AG04449 (cell line): ENCODE results near the gene ATPAF1.

Experiments
- CTCF ChIA-PET: fragments of 350-600 bp; formaldehyde crosslinking; extraction: SDS; loops from one replicate; lab custom pipeline; 2021; ENCODE audit warnings: antibody characterized with exemption; lab: Yijun Ruan, JAX
- POLR2A ChIA-PET: fragments of 400-600, 350-600 bp; formaldehyde crosslinking; extraction: SDS; loops from one replicate; lab custom pipeline; 2020; ENCODE audit warnings: antibody characterized with exemption, inconsistent platforms; lab: Yijun Ruan, JAX
- DNase-seq: peaks from one replicate; pipeline ENCODE4 v3.0.0-alpha.2; 2010; ENCODE audit warnings: low read depth, low spot score
- H3K4me3 ChIP-seq: 2 replicates; pipeline ENCODE4 v1.5.1; 2011; ENCODE audit warnings: low read depth, mild to moderate bottlenecking, control low read depth, low read length
- TF ChIP-seq, protein P1 (sequence below): IDR thresholded peaks from one replicate; pipeline ENCODE4 v1.5.1; 2011; ENCODE audit warnings: mild to moderate bottlenecking, moderate library complexity, low read length, control low read depth, inconsistent platforms; ENCODE audit not compliant: insufficient read depth; ENCODE audit errors: missing control alignments

ATPAF1 gene

DNA sequence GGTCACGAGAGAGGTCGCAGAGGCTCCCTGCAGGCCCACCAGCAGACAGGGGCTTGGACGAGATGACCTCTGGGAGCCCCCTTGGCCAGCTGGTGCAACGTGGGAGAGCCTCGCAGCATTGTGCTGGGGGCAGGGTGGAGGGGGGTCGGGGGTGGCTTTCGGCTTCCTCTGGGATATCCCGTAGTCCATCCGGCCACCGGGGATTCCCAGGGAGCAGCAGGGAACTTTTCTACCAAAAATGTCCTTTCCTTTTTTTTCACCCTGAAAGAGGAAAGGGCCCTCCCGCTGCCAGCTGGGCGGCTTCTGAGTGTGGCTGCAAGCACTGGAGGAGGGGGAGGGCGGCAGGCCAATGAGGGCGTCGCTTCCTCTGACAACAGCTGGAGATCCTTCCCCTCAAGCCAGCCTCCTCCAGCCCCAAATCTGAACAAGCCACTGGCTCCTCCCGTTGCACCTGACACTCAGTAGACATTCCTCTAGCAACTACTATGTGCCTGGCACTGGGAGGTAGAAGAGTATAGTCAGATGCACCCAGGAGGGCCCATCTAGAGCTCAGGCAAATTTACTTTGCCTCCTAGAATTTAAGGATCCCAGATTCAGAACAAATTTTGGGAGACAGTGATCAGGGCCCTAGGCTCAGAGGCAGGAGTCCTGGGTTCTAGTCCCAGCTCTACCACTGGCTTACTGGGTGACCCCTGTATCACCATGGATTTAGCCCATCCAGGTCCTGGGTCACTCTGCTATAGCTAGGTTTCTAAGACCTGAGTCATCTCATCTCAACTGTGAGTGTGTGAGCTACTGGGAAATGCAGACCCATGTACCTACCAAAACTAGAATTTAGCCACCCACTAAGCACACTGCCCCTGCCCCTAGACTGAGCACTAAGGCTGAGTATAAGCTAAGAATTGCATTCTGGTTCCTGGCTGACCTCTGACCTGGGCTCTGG is 54.2 kb downstream of the ATPAF1 start:
- ChIA-PET CTCF (interaction anchor here (0.7 to 1.8 kb wide), 2 partner anchors 8 to 9 kb away, joined by 3 to 6 read pairs; partner anchors contain the start of gene MKNK1), POLR2A (no interaction called here)
- H3K4me3 ChIP-seq = no peak overlapping the region
- TF ChIP-seq, protein P1, sequence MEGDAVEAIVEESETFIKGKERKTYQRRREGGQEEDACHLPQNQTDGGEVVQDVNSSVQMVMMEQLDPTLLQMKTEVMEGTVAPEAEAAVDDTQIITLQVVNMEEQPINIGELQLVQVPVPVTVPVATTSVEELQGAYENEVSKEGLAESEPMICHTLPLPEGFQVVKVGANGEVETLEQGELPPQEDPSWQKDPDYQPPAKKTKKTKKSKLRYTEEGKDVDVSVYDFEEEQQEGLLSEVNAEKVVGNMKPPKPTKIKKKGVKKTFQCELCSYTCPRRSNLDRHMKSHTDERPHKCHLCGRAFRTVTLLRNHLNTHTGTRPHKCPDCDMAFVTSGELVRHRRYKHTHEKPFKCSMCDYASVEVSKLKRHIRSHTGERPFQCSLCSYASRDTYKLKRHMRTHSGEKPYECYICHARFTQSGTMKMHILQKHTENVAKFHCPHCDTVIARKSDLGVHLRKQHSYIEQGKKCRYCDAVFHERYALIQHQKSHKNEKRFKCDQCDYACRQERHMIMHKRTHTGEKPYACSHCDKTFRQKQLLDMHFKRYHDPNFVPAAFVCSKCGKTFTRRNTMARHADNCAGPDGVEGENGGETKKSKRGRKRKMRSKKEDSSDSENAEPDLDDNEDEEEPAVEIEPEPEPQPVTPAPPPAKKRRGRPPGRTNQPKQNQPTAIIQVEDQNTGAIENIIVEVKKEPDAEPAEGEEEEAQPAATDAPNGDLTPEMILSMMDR = no peak
- DNase-seq = no peak

DNA sequence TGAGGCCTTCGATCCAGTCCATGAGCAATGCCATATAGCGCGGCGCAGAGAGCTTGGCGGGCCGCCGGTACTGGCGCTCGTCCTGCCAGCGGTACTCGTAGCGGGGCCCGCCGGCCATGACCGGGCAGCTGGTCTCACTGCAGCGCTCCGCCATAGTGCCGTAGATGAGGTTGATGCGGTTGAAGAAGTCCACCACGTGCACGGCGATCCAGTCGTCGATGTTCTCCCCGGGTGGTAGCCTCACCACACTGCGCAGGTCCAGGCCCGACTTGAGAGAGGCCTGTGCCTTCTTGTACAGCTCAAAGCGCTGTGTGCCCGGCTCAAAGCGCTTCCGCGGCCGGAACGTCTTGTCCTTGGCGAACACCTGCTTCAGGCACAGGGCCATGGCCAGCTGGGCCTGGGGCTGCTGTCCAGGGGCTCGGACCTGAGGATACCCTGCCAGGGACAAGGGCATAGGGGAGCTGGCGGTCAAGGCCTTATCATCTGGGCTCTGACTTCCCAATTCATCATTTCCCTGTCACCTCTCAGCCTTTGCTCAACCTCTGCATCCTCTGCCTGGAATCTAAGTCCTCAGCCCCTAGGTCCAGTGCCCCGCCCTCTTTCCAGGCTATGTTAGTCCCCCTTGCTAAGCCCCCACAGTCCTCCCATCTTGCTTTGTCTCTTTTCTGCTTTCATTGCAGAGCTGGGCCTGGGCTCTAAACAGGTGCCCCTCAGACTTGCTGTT is 55.1 kb downstream of the ATPAF1 start:
- no peak for DNase-seq
- no peak overlapping the region for H3K4me3 ChIP-seq
- POLR2A ChIA-PET = no interaction called here
- TF ChIP-seq, protein P1 = no peak
- CTCF ChIA-PET = interaction anchor here (0.8 to 1.8 kb wide), 3 partner anchors 9 to 264 kb away, joined by 4 to 6 read pairs (median 4); partner anchors contain the start of gene MKNK1

DNA sequence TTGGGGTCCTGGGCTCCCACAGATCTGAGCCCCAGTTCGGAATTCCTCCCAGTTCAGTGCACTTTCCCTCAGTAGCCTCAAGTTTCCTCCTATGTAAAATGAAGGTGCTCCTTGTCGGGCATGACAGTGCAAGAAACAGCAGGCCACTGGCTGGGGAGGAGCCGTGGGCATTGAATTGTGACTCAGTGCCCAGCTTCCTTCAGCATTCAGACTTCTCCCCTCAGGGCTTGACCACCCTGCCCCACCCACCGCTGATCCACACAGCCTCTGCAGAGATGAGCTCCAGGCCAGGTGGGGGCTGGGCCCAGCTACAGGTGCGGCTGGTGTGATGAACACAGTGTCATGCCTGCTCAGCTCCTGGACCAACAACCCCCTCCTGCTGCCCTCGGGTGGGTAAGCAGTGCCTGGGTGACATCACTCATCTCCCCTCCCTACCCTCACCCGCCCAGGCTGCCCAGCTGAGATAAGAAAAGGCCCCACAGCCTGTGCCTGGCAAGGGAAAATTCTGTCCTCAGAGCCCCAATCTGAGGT is 56.4 kb downstream of the ATPAF1 start:
- DNase-seq = no peak
- POLR2A ChIA-PET = no interaction called here
- no peak overlapping the region for H3K4me3 ChIP-seq
- TF ChIP-seq, protein P1 = no peak
- CTCF ChIA-PET = interaction anchor here (1.1 kb wide), 1 partner anchor 113 kb away, joined by 4 read pairs; no protein-coding TSS in a partner anchor

DNA sequence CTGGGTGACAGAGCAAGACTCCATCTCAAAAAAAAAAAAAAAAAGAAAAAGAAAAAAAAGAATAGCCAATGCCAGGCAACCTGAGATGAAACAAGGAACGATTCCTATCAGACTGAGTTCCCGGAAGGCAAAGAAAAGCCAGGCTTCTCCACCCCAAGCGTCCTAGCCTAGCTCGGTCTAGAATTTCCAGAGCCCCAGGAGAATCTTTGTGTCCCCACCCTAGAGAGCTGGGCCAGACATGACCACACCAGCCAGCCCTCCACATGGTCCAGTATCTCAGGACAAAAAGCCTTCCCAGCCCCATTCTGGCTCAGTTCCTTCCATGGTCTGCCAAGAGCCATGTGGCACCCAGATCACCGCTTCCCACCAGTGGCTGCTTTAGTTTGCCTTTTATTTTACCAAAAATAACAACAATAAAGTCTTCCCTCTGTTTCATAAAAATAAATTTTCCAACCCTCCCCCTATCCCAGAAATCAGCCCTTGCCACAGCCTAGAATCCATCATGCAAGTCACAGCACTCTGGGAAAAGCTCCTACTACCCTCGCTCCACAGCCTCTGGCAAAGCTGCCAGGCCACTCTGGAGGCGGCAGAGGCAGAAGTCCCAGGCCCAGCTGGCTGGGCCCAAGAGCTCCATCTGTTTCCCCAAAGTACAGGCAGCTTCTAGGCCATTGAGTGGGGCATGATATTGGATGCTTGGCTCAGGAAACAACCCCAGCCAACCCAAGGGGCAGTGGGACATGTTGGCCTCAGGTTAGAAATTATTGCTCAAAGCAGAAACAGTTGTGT is 60.6 kb downstream of the ATPAF1 start:
- no peak for DNase-seq
- ChIA-PET CTCF (interaction anchor here (1.6 kb wide), 1 partner anchor 80 kb away, joined by 4 read pairs; no protein-coding TSS in a partner anchor), POLR2A (interaction anchor here (0.8 kb wide), 1 partner anchor 9 kb away, joined by 3 read pairs; the partner anchor contains the start of gene MOB3C)
- TF ChIP-seq, protein P1 = no peak
- no peak overlapping the region for H3K4me3 ChIP-seq

DNA sequence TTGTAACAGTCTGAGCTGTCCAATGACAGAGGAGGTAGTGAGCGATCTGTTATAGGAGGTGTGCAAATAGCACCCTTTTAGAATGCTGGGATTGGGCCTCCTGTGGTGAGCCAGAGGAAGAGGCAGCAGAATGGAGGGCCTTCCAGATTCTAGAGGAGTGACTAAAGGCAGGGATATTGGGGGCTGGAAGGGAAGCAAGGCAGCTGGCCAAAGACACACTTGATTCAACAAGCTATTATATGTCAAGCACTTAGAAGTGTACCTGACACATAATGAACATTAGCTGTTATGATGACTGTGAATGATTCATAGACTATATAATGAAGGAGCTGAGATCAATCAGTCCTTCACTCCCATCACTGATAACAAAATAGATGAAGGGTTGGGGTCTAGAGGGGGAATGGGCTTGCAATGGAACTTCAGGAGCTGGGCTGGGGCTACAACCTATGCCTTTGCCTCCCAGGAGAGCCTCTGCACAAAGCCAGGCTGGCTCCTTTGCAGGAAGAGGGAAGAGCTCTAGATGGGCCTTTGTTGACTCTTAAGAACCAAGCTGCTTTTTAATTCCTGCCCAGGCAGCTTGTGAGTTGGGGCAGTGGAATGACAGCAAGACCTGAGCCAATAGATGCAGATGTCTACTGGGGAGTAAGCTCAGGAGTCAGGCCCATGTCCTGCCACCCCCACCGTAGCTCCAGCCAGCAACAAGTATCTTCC is 61.8 kb downstream of the ATPAF1 start:
- ChIA-PET POLR2A (interaction anchor here (0.6 to 0.8 kb wide), 3 partner anchors 9 to 125 kb away, joined by 3 to 5 read pairs (median 3); partner anchors contain the start of gene MOB3C), CTCF (interaction anchor here (1.2 to 4.0 kb wide), 4 partner anchors 10 to 119 kb away, joined by 3 to 23 read pairs (median 6); partner anchors contain the start of gene MOB3C)
- TF ChIP-seq, protein P1 = no peak

More for the DNA sequence above, 61.8 kb downstream of the ATPAF1 start:
- DNase-seq = no peak
- H3K4me3 ChIP-seq = no peak overlapping the region
